Thoracic aorta (tissue), 2 donors: ENCODE measurements around the gene CRY2. TPM values are rescaled to one million over a fixed set of nuclear protein-coding genes. Genes with fewer than 3 reads are reported as not detected.
"Not testable (repeated sequence)": the region's sequence is repeated elsewhere in the genome, so short reads cannot be mapped to it uniquely, and the experiment has no call there.

ENCODE experiments used
- ATAC-seq: fragments of 150-250 bp; one replicate; pipeline ENCODE4 v1.8.0; 2017; ENCODE audit warnings: low read depth; ENCODE audit not compliant: insufficient number of reproducible peaks, low FRiP score
- DNase-seq: peaks from one replicate; pipeline ENCODE4 v3.0.0-alpha.2; 2020; ENCODE audit warnings: low spot score
- H3K27ac ChIP-seq, 2 donors: fragments of 200-600 bp; sonication (generic); 1 replicate in 1 of 2; 2 replicates in 1 of 2; pipeline ENCODE4 v1.5.1; 2016; ENCODE audit warnings: mild to moderate bottlenecking in 2 of 2, moderate library complexity in 2 of 2
- H3K27me3 ChIP-seq: fragments of 200-600 bp; sonication (generic); replicated peaks from 2 replicates; pipeline ENCODE4 v1.6.0; 2016; ENCODE audit warnings: mild to moderate bottlenecking; ENCODE audit not compliant: insufficient read depth
- H3K36me3 ChIP-seq: fragments of 200-600 bp; sonication (generic); one replicate; pipeline ENCODE4 v1.5.1; 2016
- H3K4me1 ChIP-seq, 2 donors: fragments of 200-600 bp; sonication (generic); 1 replicate in 1 of 2; 2 replicates in 1 of 2; pipeline versions ENCODE4 v1.5.1 to v1.6.0; 2016; ENCODE audit warnings: low read depth in 2 of 2, mild to moderate bottlenecking in 1 of 2; ENCODE audit not compliant: control insufficient read depth in 1 of 2
- H3K4me3 ChIP-seq: fragments of 200-600 bp; sonication (generic); 2 replicates; pipeline ENCODE4 v1.5.1; 2016; ENCODE audit warnings: mild to moderate bottlenecking
- H3K9me3 ChIP-seq: fragments of 200-600 bp; sonication (generic); 2 replicates; pipeline ENCODE4 v1.5.1; 2016
- CTCF ChIP-seq: fragments of 200-600 bp; sonication (generic); IDR thresholded peaks from one replicate; pipeline ENCODE4 v1.5.1; 2019; ENCODE audit warnings: antibody characterized with exemption
- total RNA-seq, 2 donors: library from RNA; depleted of rRNA; stranded (reverse); fragments of >200 nt; gene quantifications; one replicate each; pipeline versions ENCODE4 v1.1.0 to v1.2.3, GENCODE V29; 2016

The CRY2 gene
- total RNA-seq, 2 donors from 2014 or later: 41.2 to 54.4 TPM

- DNase-seq: no peak
- Histone ChIP-seq H3K36me3 (no peaks in the 10 kb centered on the region), H3K27me3 (no peaks in the 10 kb centered on the region), H3K4me1 (peaks cover 10 to 22% of the 10 kb centered on the region in 2 donors), H3K27ac (no peak overlapping the region), H3K4me3 (peak overlapping the region; percentile 78), H3K9me3 (no peaks in the 10 kb centered on the region)
- ATAC-seq: no peak
- TF ChIP-seq CTCF: no peak
Observed at GRCh38 chr11:45899086-45899447, 51.8 kb downstream of the CRY2 start.

- Histone ChIP-seq H3K36me3 (no peaks in the 10 kb centered on the region), H3K4me1 (peaks cover 10 to 22% of the 10 kb centered on the region in 2 donors), H3K27me3 (no peaks in the 10 kb centered on the region), H3K4me3 (peak overlapping the region; percentile 78), H3K27ac (peak overlapping the region in 1 of 2 donors; percentile 40), H3K9me3 (no peaks in the 10 kb centered on the region)
- no peak for TF ChIP-seq CTCF
- DNase-seq: peak; percentile 64
- peak; percentile 86 for ATAC-seq
Observed at GRCh38 chr11:45899448-45900174, 52.3 kb downstream of the CRY2 start.

GRCh38 chr11:45900175-45900800, 53.0 kb downstream of the CRY2 start:
- H3K9me3 ChIP-seq, DNase-seq, ATAC-seq, H3K27ac ChIP-seq, H3K36me3 ChIP-seq, H3K27me3 ChIP-seq: not testable (repeated sequence)
- Histone ChIP-seq H3K4me3 (peak overlapping the region; percentile 78), H3K4me1 (peaks cover 10 to 22% of the 10 kb centered on the region in 2 donors)

- DNase-seq: no peak
- Histone ChIP-seq H3K4me1 (peaks cover 10 to 22% of the 10 kb centered on the region in 2 donors), H3K4me3 (peak overlapping the region; percentile 78), H3K27me3 (no peaks in the 10 kb centered on the region), H3K9me3 (no peaks in the 10 kb centered on the region), H3K27ac (no peak overlapping the region), H3K36me3 (no peaks in the 10 kb centered on the region)
- no peak for ATAC-seq
- no peak for TF ChIP-seq CTCF
Observed at GRCh38 chr11:45900916-45901617, 53.8 kb downstream of the CRY2 start.

DNA sequence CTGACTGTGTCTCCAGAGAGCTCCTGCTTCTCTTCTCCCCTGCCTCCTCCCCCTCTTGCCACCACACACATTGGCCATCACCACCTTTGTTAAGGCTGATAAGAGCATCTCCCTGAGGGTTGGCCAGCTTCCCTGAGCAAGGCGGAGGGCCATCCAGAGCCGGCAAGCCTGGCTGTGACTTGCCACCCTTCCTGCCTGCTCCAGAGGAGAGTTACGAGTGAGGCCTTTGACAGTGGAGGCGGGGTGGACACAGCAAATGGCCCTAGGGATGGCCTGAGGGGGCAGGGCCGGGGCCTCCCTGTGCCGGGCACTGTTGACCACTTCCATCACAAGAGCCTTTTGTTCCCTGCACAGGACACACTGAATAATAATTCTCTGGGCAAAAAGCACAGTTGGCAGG, 54.4 kb downstream of the CRY2 start:
- Histone ChIP-seq H3K9me3 (no peaks in the 10 kb centered on the region), H3K27me3 (no peaks in the 10 kb centered on the region), H3K27ac (no peak overlapping the region), H3K36me3 (no peaks in the 10 kb centered on the region), H3K4me1 (peaks cover 10 to 22% of the 10 kb centered on the region in 2 donors), H3K4me3 (no peak overlapping the region)
- DNase-seq: no peak
- TF ChIP-seq CTCF: no peak
- ATAC-seq: no peak
